HepG2 (cell line): ENCODE results near the gene ADAMTS4. TPM values are rescaled to one million over a fixed set of nuclear protein-coding genes. Genes with fewer than 3 reads are reported as not detected.

Source experiments
- ATF7-NPFF ChIP-seq: sonication (generic); formaldehyde crosslinking; IDR thresholded peaks from 2 replicates; pipeline ENCODE4 v1.8.1; 2023; ENCODE audit warnings: mild to moderate bottlenecking, low read depth, missing genetic modification reagents, moderate library complexity
- CERS6 ChIP-seq: sonication (generic); formaldehyde crosslinking; IDR thresholded peaks from 2 replicates; pipeline ENCODE4 v1.5.0; 2020; ENCODE audit warnings: missing genetic modification reagents
- CTCF ChIP-seq: sonication (generic); formaldehyde crosslinking; IDR thresholded peaks from 2 replicates; pipeline ENCODE4 v1.5.0; 2020; ENCODE audit warnings: mild to moderate bottlenecking, missing genetic modification reagents, moderate library complexity
- HES4 ChIP-seq: sonication (generic); formaldehyde crosslinking; IDR thresholded peaks from 2 replicates; pipeline ENCODE4 v1.9.0; 2021; ENCODE audit warnings: mild to moderate bottlenecking, missing genetic modification reagents, borderline replicate concordance
- HIVEP1 ChIP-seq: sonication (generic); formaldehyde crosslinking; IDR thresholded peaks from 2 replicates; pipeline ENCODE4 v1.4.0; 2020; ENCODE audit warnings: mild to moderate bottlenecking, missing genetic modification reagents
- MTA3 ChIP-seq: sonication (generic); formaldehyde crosslinking; IDR thresholded peaks from 2 replicates; pipeline ENCODE4 v1.4.0; 2020; ENCODE audit warnings: missing genetic modification reagents
- MTERF4 ChIP-seq: sonication (generic); formaldehyde crosslinking; IDR thresholded peaks from 2 replicates; pipeline ENCODE4 v1.8.0; 2023; ENCODE audit warnings: mild to moderate bottlenecking, missing genetic modification reagents
- SALL2 ChIP-seq: sonication (generic); formaldehyde crosslinking; IDR thresholded peaks from 2 replicates; pipeline ENCODE4 v1.8.1; 2023; ENCODE audit warnings: mild to moderate bottlenecking, missing genetic modification reagents, inconsistent platforms
- SOX13 ChIP-seq, 3 experiments: fragments of 450-650 bp in 1 of 3; sonication (generic) in 1 of 3; formaldehyde crosslinking in 1 of 3; IDR thresholded peaks in 2 of 3; conservative IDR thresholded peaks in 1 of 3; 2 replicates each; pipeline versions ENCODE4 v1.5.0 to v1.6.1; 2016 to 2020; ENCODE audit warnings: antibody characterized with exemption in 1 of 3, mild to moderate bottlenecking in 1 of 3, missing compliant biosample characterization in 1 of 3, missing genetic modification reagents in 1 of 3, moderate library complexity in 1 of 3
- ZNF138 ChIP-seq: sonication (generic); formaldehyde crosslinking; IDR thresholded peaks from 2 replicates; pipeline ENCODE4 v1.5.0; 2020; ENCODE audit warnings: mild to moderate bottlenecking, low read depth, missing genetic modification reagents
- ZNF280B ChIP-seq: sonication (generic); formaldehyde crosslinking; IDR thresholded peaks from 2 replicates; pipeline ENCODE4 v1.5.0; 2020; ENCODE audit warnings: missing genetic modification reagents, mild to moderate bottlenecking, borderline replicate concordance
- ZNF329 ChIP-seq: sonication (generic); formaldehyde crosslinking; IDR thresholded peaks from 2 replicates; pipeline ENCODE4 v1.9.0; 2021; ENCODE audit warnings: low read depth, mild to moderate bottlenecking, missing genetic modification reagents
- ZNF333 ChIP-seq: sonication (generic); formaldehyde crosslinking; IDR thresholded peaks from 2 replicates; pipeline ENCODE4 v1.4.0; 2020; ENCODE audit warnings: mild to moderate bottlenecking, missing genetic modification reagents, borderline replicate concordance
- ZNF33B ChIP-seq: sonication (generic); formaldehyde crosslinking; IDR thresholded peaks from 2 replicates; pipeline ENCODE4 v1.5.1; 2020; ENCODE audit warnings: mild to moderate bottlenecking, missing genetic modification reagents
- ZNF367 ChIP-seq: sonication (generic); formaldehyde crosslinking; IDR thresholded peaks from 2 replicates; pipeline ENCODE4 v1.4.0; 2020; ENCODE audit warnings: missing genetic modification reagents, borderline replicate concordance
- ZNF468 ChIP-seq: sonication (generic); formaldehyde crosslinking; IDR thresholded peaks from 2 replicates; pipeline ENCODE4 v1.8.0; 2022; ENCODE audit warnings: mild to moderate bottlenecking, moderate library complexity, missing genetic modification reagents
- ZNF550 ChIP-seq: sonication (generic); formaldehyde crosslinking; IDR thresholded peaks from 2 replicates; pipeline ENCODE4 v1.4.0; 2020; ENCODE audit warnings: mild to moderate bottlenecking, missing genetic modification reagents, borderline replicate concordance
- ZNF552 ChIP-seq: sonication (generic); formaldehyde crosslinking; IDR thresholded peaks from 2 replicates; pipeline ENCODE4 v1.9.0; 2022; ENCODE audit warnings: missing genetic modification reagents, mild to moderate bottlenecking, borderline replicate concordance
- ZNF605 ChIP-seq: sonication (generic); formaldehyde crosslinking; IDR thresholded peaks from 2 replicates; pipeline ENCODE4 v1.8.0; 2022; ENCODE audit warnings: mild to moderate bottlenecking, missing genetic modification reagents
- ZNF614 ChIP-seq: IDR thresholded peaks from 2 replicates; pipeline ENCODE4 v1.6.1; 2018; ENCODE audit warnings: missing biosample characterization, missing genetic modification reagents, inconsistent platforms, borderline replicate concordance
- ZNF672 ChIP-seq: sonication (generic); formaldehyde crosslinking; IDR thresholded peaks from 2 replicates; pipeline ENCODE4 v1.8.1; 2022; ENCODE audit warnings: missing genetic modification reagents
- ZNF747 ChIP-seq: sonication (generic); formaldehyde crosslinking; IDR thresholded peaks from 2 replicates; pipeline ENCODE4 v1.8.1; 2023; ENCODE audit warnings: missing genetic modification reagents, mild to moderate bottlenecking, borderline replicate concordance
- polyA plus RNA-seq, 8 experiments: library from polyadenylated mRNA; depleted of rRNA in 3 of 8; stranded (reverse) in 7 of 8; unstranded in 1 of 8; fragments of >200 nt; fragmentation: Illumina TruSeq in 4 of 8; extraction: Trizol in 4 of 8; gene quantifications; 2 replicates each; pipeline versions ENCODE4 v1.2.1 to v1.2.3, GENCODE V29; 2011 to 2016; ENCODE audit warnings: low read depth in 4 of 8, missing spikeins in 1 of 8, mixed read lengths in 1 of 8; ENCODE audit not compliant: insufficient read depth in 1 of 8
- total RNA-seq, 5 experiments: library from RNA; depleted of rRNA; stranded (reverse); fragments of >200 nt; fragmentation: Illumina TruSeq; extraction: Trizol; gene quantifications; 2 replicates each; pipeline ENCODE4 v1.2.3, GENCODE V29; 2016; ENCODE audit warnings: low read depth in 1 of 5

The ADAMTS4 gene
- total and polyA plus RNA-seq, 2 of the 13 experiments (the other 11 are each of a cell fraction or from before 2014, with no cell fraction given) = 0.51 to 1.7 TPM

GRCh38 chr1:161165742-161166668, 32.8 kb downstream of the ADAMTS4 start, which contains the start of gene PPOX (continued):
- 0 out of 2 replicates have a peak, but pooled peaks have one; percentile 27 for TF ChIP-seq ZNF33B
- no peak; the same call in none of the 2 replicates for TF ChIP-seq ATF7-NPFF
- peak; percentile 23; the same call in 1 of the 2 replicates for TF ChIP-seq ZNF280B (CRISPR knock-in tag)
- no peak for TF ChIP-seq ZNF550 (CRISPR knock-in tag)
- TF ChIP-seq ZNF552 = 0 out of 2 replicates have a peak, but pooled peaks have one; percentile 35
- 0 out of 2 replicates have a peak, but pooled peaks have one; percentile 22 for TF ChIP-seq ZNF138 (CRISPR knock-in tag)
- 0 out of 2 replicates have a peak, but pooled peaks have one; percentile 12 for TF ChIP-seq HES4 (CRISPR knock-in tag)
- peak; percentile 82 for TF ChIP-seq SALL2 (CRISPR knock-in tag)
- no peak for TF ChIP-seq MTA3 (CRISPR knock-in tag)
- peak; percentile 47; the same call in 1 of the 2 replicates for TF ChIP-seq ZNF329 (CRISPR knock-in tag)
- TF ChIP-seq ZNF747 (CRISPR knock-in tag) = peak; percentile 59; the same call in 1 of the 2 replicates
- TF ChIP-seq ZNF605 (CRISPR knock-in tag) = peak; percentile 40; the same call in 1 of the 2 replicates
- TF ChIP-seq SOX13 (IDR thresholded peaks at IDR 0.05) = no peak
- no peak; a peak in 1 of 4 replicates for TF ChIP-seq SOX13 (CRISPR knock-in tag; conservative IDR thresholded peaks at IDR 0.05 in 1 of 2, IDR thresholded peaks at IDR 0.05 in 1 of 2)
- TF ChIP-seq ZNF333 (CRISPR knock-in tag) = peak; percentile 95
- peak; percentile 61 for TF ChIP-seq CTCF
- no peak for TF ChIP-seq ZNF367 (CRISPR knock-in tag)
- TF ChIP-seq CERS6 (CRISPR knock-in tag) = 0 out of 2 replicates have a peak, but pooled peaks have one; percentile 11
- TF ChIP-seq ZNF672 (CRISPR knock-in tag) = no peak
- peak; percentile 62 for TF ChIP-seq HIVEP1 (CRISPR knock-in tag)
- TF ChIP-seq MTERF4 (CRISPR knock-in tag) = no peak
- TF ChIP-seq ZNF468 = no peak
- TF ChIP-seq ZNF614 (CRISPR knock-in tag) = no peak
